Fibroblast of skin of abdomen (primary cell): ENCODE measurements around the gene PNMA1.
A peak's percentile ranks its signal among the peaks of the same experiment; 100 is the strongest.

ENCODE experiments used
- DNase-seq: peaks from one replicate; pipeline ENCODE4 v3.0.0-alpha.2; 2013

Gene PNMA1

DNA sequence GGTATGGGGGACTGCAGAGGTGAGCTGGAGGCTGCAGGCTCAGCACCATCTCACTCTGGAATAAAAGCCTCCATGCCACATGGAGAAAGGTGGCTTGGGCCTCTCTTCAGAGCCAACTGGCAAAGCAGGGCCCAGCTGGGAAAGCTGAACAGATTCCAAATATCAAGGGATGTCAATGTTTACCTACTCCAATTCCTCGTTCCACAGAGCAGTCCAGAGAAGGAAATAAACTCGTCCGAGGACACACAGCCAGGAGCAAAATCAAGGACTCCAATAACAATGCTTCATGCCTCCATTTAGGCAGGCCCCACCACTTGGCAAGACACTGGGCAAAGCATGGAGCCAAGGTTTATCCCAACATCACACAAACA is 36.3 kb upstream of the PNMA1 start:
- no peak for DNase-seq

DNA sequence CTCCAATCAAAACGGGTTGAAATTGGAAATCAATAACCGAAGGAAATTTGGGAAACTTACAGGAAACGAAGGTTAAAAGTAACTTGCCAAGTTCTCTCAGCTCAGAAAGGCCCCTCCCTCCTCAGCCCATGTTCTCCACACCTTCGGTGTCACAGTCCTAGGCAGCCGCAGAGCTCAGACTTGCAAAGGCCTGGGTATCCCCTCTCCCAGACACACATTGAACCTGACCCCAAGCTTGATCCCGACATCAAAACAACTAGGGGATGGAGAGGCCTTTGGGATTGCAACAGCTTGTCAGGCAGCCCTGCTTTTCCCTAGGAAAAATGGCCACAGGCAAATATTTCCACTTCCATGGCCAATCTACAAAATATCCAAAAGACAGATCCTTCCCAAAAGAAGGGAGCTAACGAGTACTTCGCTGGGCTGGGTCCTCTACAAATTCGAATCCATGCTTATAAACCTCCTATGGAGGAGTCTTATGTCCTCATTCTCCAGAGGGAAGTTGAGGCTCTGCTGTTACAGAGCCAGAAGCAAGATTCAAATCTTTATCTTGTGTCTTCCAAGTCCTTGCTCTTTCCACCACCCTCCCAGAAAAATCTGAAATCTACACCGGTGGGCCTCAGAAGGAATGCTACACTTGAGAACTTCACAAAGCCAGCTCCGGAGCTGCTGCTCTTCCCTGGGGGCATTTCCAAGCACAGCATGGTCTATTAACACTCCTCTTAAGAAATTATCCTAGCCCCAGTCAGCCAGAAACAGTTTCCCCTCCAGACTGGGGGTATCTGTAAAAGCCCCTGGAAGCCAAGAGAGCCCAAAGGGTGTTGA is 35.7 kb upstream of the PNMA1 start:
- no peak for DNase-seq

DNA sequence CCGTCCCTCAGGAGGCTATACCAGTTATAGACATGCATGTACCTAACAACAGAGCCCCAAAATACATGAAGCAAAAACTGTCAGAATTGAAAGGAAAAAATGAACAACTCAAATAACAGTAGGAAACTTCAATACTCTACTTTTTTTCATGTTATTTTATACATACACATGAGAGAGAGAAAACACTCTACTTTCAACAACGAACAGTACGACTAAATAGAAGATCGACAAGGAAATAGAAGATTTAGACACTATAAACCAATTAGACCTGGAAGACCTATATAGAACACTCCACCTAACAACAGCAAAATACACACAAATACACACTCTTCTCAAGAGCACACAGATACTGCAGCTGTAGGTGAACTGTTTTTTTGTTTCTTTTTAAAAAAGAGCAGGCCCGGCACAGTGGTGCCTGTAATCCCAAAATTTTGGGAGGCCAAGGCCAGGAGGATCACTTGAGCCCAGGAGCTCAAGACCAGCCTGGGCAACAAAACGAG is 34.7 kb upstream of the PNMA1 start:
- DNase-seq = no peak

DNA sequence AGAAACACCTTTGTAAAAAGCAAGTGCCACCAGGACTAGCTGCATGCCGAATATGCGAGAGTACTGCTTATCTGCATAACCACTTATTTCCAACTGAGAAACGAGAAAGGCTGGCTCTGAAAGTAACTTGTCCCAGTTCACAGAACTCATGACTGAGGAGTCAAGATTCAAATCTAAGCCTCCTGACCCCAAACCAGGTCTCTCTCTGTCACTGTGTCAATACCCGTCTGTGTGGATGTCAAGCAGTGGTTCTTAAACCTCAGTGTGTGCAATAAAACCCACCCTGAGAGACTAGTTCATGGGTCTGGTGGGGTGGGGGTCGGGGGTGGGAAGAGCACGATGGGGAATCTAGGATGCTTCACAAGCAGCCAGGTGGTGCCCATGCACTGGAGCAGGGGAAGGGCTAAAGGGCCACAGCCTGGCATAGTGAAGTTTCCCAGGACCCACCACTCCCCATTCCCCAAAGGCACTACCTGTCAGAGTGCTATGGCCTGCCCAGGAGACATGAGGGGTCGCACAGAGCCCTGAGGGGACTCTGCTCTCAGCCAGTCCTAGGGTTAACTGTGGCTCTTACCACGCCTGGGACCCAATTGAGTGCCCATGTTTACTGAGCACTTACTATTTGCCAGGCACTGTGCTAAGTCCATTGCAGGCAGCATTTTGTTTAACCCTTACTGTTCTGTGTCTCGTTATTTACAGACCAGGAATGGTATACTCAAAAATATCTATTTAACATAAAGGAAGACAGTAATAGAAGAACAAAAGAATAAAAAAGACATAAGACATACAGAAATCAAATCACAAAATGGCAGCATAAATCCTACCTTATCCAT is 33.4 kb upstream of the PNMA1 start:
- DNase-seq = no peak

DNA sequence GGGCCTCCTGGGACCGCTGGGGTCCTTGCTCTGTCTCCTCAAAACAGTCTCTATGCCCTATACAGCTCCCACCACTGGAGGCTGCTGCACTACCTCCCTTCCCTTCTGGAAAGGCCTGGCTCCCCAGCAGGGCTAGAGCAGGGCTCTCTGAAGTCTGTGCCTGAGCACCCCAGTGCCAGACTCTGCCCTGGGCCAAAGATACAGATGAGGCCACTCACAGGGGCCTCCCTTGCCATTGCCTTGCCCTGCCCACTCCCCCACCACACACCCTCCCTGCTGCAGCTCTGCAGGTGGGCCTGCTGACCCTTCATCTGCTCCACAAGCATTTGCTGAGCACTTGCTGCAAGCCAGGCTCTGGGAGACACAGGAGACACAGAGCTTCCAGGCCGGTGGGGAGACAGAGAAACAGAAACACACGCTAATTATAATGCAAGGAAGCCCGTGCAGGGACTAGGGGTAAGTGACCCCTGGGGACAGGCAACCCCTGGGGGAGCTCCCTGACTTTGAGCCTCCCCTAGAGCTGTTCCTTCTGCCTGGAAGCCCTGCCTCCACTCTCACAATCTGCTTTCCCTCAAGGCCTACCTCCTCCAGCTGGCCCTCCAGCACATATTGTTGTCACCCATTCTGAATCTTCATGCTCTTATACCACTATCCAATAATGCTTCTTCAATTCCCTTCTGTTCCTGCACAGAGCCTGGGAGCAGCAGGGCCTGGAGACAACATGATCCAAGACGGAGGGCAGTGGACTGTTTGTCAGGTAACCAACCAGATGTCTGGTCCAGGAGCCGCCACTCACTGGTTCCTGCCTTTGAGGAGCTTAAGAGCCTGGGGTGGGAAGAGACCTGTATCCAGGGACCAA is 32.6 kb upstream of the PNMA1 start:
- DNase-seq = no peak

DNA sequence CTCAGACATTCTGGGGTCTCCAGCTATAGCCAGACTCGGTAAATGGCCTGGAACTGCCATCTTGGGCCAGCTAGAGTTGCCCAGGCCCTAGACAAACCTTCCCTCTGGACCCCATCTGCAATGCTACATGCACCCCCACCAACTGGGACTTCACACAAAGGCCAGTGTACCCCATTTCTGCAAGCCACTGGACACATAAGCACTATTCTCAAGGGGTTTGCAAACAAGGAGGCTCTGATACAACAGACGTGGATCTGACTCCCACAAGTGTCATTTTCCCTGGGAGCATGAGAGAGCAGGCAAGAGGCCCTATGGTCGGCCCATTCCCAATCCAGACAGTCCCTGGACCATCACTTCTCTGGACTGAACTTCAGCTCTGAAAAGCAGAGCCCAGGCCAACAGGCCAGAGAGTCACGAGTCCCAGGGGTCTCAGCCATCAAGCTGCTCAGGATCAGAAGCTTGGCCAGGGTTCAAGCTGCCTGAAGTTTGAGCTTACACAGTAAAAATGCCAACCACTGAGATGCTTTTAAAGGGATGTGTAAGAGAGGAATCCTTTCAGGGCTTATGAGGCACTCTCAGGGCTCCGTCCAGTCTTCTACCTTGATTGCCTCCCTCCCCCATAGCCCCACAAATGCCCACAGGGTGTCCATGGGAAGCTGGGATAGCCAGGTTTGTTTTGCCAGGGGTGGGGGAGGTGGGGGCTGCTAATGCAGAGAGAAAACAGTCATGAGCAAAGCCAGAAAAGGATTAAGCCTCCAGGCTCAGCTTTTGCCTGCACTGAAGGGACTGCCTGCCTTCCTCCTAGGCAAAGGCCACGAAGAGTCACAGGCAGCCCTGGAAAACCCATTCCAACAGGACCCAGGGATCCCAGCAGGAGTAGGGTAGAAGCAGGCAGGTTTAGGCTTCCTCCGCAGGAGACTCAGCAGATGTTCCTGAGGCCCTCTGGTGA is 31.7 kb upstream of the PNMA1 start:
- no peak for DNase-seq

DNA sequence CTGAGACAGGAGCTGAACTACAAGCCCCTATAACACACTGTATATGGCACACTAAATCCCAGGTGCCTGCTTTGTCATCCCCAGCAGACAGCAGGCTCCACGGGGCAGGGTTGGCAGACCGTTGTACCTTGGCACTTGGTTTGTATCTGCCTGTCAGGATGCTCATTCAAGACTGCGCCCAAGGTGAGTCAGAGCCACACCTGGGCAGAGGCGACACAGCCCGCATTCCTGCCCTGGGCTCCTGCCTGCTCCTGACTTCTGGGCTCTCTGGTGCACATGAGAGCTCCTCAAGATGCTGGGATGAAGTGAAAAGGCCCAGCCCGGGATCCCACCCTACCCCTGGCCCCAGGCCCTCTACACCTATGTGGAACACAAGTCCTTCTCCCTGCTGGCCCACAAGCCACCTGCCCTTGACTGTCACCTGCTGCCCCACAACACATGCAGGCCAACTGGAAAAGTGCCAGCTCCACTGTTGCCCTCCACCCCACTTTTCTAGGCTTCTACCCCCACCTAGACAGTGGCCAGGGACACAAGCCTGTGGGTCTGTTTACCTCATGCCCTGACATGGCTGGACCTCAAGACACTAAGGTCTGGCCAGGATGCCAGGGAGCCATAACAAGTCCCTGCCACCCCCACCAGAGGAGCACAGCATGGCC is 30.8 kb upstream of the PNMA1 start:
- DNase-seq = no peak

DNA sequence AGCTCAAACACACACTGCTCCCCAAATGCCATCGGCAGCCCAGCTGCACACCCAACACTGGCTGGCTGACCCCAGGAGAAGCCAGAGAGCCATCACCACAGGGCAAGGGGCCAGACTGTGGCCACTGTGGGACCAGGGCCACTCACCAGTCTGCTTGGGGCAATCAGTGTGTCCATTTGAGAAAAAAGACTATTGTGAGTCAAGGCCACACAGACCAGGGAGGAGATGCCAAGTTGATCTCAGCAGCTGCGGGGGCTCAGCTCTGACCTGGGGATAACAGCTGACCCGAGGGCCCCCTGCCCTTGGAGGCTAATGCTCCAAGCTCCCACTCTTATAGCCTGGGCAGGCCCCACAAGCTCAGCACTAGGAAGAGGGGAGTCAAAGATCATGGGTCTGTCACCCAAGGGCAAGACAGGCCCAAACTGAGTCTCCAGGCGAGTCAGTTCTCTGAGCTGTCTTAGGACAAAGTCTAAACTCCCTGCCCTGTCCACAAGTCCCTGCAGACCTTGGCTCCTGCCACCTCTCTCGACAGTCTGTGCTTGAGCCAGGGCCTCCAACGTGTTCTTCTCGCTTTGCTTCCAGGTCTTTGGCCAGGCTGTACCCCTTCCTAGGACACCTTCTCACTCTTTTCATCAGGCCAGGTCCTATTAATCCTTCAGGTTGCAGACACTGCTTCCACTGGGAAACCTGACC is 30.1 kb upstream of the PNMA1 start:
- DNase-seq = no peak

DNA sequence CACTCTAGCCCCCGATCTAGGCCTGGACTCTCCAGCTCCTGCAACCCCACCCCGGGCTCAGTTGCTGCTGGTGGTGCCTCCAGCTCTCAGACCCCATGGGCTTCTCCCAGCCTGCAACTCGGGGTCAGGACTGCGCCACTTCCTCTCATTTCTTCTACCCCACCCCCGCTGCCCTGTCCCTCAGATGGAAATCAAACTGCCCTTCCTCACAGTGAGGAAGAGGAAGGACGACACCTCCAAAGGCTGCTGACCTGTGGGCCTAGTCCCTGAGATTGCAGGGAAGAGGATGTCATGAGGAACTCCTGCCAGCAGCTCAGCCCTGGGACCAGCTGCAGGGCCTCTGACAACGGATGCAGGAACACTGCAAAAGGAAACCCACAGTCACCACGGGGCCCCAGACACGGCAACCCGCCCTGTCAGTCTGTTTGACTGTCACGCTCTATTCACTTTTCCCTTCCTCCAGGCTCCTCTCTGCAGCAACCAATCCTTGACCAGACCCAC is 29.3 kb upstream of the PNMA1 start:
- DNase-seq = no peak

DNA sequence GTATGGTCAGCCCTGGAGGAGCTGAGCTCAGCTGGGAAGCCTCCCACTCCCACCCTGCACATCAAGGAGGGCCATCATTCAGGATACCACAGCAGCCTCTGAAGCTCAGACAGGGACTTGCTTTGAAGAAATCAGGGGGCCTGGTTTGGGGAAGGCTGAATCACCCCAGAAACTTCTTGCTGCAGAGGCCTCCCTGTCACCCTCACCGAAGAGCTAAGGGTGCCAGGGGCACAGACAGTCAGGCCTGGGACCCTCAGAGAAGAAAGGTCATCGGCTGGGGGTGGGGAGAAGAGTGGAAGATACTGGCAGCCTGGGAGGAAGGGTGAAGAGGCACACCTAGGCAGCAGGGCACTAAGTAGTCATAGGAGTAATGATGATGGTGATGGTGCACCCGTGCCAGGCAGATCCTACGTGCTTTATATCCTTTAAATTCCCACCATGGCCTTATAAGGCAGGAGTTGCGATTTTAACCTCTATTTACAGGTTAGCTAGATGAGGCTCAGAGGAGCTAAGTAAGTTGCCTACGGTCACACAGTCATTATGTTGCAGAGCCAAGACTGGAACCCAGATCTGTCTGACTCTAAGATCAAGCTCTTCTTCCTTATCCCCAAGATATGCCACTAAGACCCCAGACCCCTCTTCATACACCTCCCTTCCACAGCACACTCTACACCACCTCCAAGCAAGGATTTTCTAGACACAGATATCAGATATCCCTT is 28.5 kb upstream of the PNMA1 start:
- no peak for DNase-seq

DNA sequence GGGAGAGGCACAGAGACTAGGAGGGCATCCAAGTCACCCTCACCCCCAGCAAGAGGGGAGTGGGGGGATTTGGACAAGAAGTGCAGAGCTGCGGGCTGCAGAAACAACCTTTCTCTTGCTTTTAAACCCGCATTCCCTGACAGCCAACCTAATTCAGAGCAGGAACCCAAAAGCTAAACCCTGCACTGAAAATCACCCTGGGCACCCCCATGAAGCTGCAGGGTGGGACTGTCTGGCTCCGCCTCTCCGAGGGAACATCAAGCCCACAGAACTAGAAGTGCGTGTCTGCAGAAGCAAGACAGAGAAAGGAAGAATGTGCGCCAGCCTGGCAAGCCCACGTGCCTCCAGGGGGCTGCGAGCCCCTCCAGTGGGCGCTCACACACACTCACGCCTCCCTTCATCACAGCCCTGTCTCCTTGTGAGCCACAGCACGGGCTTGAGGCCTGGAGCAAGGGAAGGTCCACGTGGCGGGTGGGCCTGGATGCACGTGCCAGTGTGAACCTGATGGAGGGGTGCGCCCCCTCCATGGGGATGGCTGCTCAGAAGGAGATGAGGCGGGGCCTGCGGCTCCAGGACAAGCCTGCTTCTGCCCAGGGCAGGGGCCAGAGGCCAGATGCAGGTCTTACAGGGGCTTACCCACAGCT is 27.8 kb upstream of the PNMA1 start:
- DNase-seq = peak; percentile 36

DNA sequence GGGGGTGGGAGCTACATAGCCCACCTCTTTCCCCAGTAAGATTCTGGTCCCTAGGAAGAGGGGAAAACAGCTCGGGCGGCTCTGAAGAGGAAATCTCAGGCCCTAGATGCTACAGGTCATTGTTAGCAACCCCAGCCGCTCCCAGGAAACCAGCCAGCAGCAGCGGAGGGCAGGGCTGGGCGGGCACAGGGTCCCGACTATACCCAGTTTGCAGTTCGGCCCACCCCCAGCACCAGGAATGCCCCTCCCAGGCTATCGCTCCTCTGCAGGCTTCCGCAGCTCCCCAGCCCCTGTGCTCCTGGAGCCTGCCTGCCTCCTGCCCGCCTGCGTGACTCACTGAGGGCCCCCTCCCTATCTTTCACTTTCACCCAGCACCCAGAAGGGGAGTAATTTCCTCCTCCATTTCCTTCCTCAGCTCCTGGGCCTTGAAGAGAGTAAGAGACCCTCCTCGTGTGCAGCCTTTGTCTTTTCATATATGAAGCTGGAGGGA is 27.2 kb upstream of the PNMA1 start:
- DNase-seq = peak; percentile 61

DNA sequence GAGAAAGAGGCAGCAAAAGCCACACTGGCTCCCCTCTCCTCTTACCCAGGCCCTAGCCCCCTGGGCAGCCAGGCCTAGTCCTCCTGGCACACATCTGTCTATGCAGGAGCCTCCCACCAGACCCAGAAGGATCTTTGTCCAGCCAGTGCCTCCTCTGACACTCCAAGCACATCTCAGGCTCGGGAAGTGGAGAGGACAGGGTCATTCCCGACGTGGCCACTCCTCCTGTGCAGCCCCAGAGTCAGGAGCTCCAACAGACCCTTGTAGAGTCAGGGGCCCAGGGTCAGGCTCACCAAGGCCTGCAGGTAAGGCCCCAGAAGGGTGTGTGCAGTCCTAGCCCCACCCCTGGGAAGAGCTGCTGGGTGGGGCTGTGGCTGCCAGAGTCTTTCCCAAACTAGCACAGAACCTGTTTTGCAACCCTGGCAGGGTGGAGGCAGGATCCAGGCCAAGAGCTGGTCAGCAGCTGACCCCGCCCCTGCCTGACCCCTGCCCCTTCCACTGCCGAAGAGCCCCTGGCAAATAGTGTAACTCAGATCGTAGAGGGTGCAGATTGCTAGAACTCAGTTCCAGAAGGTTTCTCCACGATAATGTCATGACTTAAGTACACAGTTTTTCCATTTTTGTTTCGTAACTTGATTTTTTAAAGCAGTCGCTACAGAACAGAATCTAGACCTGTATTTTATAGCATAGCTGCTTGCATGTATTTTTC is 26.6 kb upstream of the PNMA1 start:
- no peak for DNase-seq

DNA sequence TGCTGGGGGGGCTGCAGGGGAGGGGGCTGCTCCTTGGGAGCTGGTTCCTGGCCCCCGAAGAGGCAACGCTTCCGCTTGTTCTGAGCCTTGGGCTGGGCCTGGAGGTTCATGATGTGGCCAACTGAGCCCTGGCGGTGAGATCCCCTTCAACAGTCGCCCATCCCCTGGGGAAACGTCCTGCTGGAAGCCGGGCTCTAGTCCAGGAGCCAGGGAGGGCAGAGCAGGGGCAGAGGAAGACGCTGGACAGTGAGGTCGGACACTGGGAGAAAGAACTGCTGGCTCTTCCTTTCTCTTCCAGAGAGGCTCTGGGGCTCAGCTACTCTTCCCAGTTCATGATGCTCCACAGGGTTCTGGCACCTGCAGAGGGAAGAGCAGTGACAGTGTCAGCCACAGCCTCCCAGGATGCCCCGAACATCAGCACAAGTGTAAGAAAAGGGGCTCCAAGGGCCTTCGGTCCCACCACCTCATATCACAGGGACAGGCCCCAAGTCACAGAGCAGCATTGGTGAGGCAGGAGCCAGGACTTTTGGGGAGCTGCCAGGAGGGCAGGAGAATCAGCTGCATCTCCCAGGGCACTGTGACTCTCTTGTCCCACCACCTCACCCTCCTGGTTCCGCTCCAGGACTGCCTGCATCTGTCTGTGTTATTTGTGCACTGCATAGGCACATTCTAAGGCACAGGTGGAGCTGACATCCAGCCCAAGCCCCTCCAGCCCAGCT is 25.9 kb upstream of the PNMA1 start:
- DNase-seq = no peak

DNA sequence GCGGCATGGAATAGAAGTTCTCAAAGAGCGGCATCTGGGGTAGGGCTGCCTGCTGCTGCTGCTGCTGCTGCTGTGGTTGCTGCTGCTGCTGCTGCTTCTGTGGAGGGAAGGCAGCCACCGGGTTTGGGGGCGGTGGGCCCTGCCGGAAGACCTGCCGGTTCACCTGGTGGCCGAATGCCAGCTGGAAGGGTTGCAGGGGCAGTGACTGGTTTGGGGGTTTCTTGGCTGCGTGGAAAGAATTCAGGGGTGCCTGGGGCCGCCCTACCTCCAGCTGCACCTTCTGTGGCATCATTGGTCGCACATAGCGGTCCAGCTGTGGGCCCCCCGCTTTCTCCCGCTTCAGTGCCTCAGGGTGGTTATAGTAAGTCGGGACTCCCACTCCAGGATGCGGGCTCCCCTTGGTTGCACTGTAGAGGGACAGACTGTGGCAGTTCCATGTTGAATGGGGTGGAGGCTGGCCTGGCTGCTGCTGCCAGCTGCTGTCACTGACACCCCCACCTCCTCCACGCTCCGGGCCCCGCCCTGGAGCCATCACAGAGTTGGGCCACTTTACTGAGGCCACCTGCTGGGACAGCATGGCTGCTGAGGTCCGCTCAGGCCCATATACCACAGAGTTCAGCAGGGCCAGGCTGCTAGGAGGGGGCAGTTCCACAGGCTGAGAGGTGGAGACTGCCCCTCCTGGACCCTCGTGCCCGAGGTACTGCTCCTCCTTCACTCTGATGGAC is 25.2 kb upstream of the PNMA1 start:
- no peak for DNase-seq

DNA sequence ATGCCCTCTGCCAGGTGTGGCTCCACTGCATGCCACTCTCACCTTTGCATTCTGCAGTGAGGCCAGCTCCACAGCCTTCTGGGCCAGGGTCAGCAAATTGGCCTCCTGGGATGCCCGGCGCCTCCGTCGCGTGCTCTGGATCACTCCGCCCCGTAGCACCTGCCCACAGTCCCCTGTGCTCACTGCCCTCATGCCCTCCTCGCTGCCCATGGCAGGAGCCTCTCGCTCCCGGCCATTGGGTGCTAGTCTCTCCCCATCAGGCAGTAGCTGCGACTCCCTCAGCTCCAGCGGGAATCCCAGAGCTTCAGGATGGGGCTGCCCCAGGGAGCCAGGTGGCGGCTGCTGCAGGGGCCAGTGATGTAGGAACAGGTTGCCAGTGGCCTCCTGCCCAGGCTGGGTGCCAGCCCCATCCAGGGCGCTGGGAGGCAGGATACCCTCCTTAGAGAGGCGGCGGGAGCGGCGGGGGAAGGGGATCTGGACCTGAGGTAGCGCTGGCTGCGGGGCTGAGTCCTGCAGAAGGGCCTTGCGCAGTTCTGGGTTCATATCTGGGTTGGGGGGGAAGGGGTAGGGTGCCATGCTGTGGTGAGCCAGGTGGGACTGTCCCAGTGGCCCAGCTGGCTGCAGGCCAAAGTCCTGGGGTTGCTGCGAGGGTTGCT is 24.5 kb upstream of the PNMA1 start:
- DNase-seq = no peak
